ENCODE results near the gene BEAN1.

BEAN1 gene

GRCh38 chr16:66521951-66522771, 95.1 kb downstream of the BEAN1 start:
- peak; percentile 92 to 94 (median 93) for DNase-seq (ENCODE audit: low read depth in 3 of 3)

- DNase-seq (ENCODE audit: low read depth in 3 of 3), result no peak
Measured at GRCh38 chr16:66522816-66523590, 95.9 kb downstream of the BEAN1 start.

- no peak for DNase-seq (ENCODE audit: low read depth in 3 of 3)
Measured at GRCh38 chr16:66523861-66524354, 96.8 kb downstream of the BEAN1 start.

- no peak for DNase-seq (ENCODE audit: low read depth in 3 of 3)
Measured at GRCh38 chr16:66524601-66525164, 97.6 kb downstream of the BEAN1 start.

GRCh38 chr16:66525396-66526180, 98.5 kb downstream of the BEAN1 start:
- no peak for DNase-seq (ENCODE audit: low read depth in 3 of 3)

- DNase-seq (ENCODE audit: low read depth in 3 of 3), result no peak
Measured at GRCh38 chr16:66528294-66528693, 101.2 kb downstream of the BEAN1 start.

GRCh38 chr16:66529475-66529874, 102.4 kb downstream of the BEAN1 start:
- no peak for DNase-seq (ENCODE audit: low read depth in 3 of 3)

All from stimulated activated CD4-positive, alpha-beta T cell treated with anti-CD3 and anti-CD28 coated beads, TNF-alpha, amount 100 ng/mL, for 48 hours (primary cell).